NK-92 treated with Interleukin-12 subunit alpha and Interleukin-12 subunit beta, amount 100 ng/mL, for 24 hours (cell line): ENCODE data around the gene CACNB1.
"Not testable (repeated sequence)": the region's sequence is repeated elsewhere in the genome, so short reads cannot be mapped to it uniquely, and the experiment has no call there.

ENCODE experiments used
- DNase-seq: peaks from one replicate; lab custom pipeline; 2025; lab: John Stamatoyannopoulos, UW

The CACNB1 gene

GRCh38 chr17:39174920-39175694 is 22.4 kb downstream of the CACNB1 start:
- peak; percentile 45 for DNase-seq

GRCh38 chr17:39173526-39174274 is 23.8 kb downstream of the CACNB1 start:
- no peak for DNase-seq

GRCh38 chr17:39173080-39173479 is 24.4 kb downstream of the CACNB1 start:
- no peak for DNase-seq

GRCh38 chr17:39171933-39172332 is 25.5 kb downstream of the CACNB1 start:
- no peak for DNase-seq

- no peak for DNase-seq
Observed at GRCh38 chr17:39170558-39170957, 26.9 kb downstream of the CACNB1 start.

GRCh38 chr17:39170109-39170508 is 27.4 kb downstream of the CACNB1 start:
- DNase-seq, result no peak

GRCh38 chr17:39169518-39169917 is 28.0 kb downstream of the CACNB1 start:
- no peak for DNase-seq

- no peak for DNase-seq
Observed at GRCh38 chr17:39169101-39169500, 28.4 kb downstream of the CACNB1 start.

GRCh38 chr17:39168503-39168902 is 29.0 kb downstream of the CACNB1 start:
- not testable (repeated sequence) for DNase-seq

- DNase-seq, result peak; percentile 12
Observed at GRCh38 chr17:39167476-39167875, 30.0 kb downstream of the CACNB1 start.

GRCh38 chr17:39166437-39167335 is 30.8 kb downstream of the CACNB1 start:
- no peak for DNase-seq

GRCh38 chr17:39165841-39166349 is 31.6 kb downstream of the CACNB1 start, which contains the start of gene ARL5C:
TSS of gene ARL5C (minus strand) at chr17:39166161. CDS start at chr17:39165760, 401 bp downstream.
- DNase-seq, result no peak

GRCh38 chr17:39165178-39165840 is 32.2 kb downstream of the CACNB1 start:
- DNase-seq, result no peak

- DNase-seq, result no peak
Observed at GRCh38 chr17:39164675-39165143, 32.8 kb downstream of the CACNB1 start.

- no peak for DNase-seq
Observed at GRCh38 chr17:39161962-39162361, 35.5 kb downstream of the CACNB1 start.

- DNase-seq, result no peak
Observed at GRCh38 chr17:39158623-39159022, 38.8 kb downstream of the CACNB1 start.

- DNase-seq, result no peak
Observed at GRCh38 chr17:39156491-39156890, 41.0 kb downstream of the CACNB1 start.

GRCh38 chr17:39155654-39156053 is 41.8 kb downstream of the CACNB1 start:
- no peak for DNase-seq

GRCh38 chr17:39153599-39154051 is 43.8 kb downstream of the CACNB1 start:
- peak; percentile 82 for DNase-seq

GRCh38 chr17:39151943-39152818 is 45.3 kb downstream of the CACNB1 start:
- DNase-seq, result no peak
